GM10847 (cell line): Measurements from ENCODE around the gene MAGEF1.

Experiments used
- POLR2A ChIP-seq: IDR thresholded peaks from 2 replicates; pipeline ENCODE4 v1.6.1; 2011; ENCODE audit not compliant: insufficient read length; ENCODE audit errors: extremely low read depth

The MAGEF1 gene

GRCh38 chr3:184748219-184749135 lies 36.6 kb upstream of the MAGEF1 start:
- no peak for TF ChIP-seq POLR2A

- no peak for TF ChIP-seq POLR2A
Observed at GRCh38 chr3:184746131-184747120, 34.6 kb upstream of the MAGEF1 start.

- TF ChIP-seq POLR2A: no peak
Observed at GRCh38 chr3:184745526-184745925, 33.7 kb upstream of the MAGEF1 start.

- no peak for TF ChIP-seq POLR2A
Observed at GRCh38 chr3:184743248-184743647, 31.4 kb upstream of the MAGEF1 start.

- no peak for TF ChIP-seq POLR2A
Observed at GRCh38 chr3:184742676-184743135, 30.8 kb upstream of the MAGEF1 start.

- TF ChIP-seq POLR2A: no peak
Observed at GRCh38 chr3:184741798-184742675, 30.2 kb upstream of the MAGEF1 start.

GRCh38 chr3:184741259-184741556 lies 29.3 kb upstream of the MAGEF1 start:
- no peak for TF ChIP-seq POLR2A

GRCh38 chr3:184740509-184741258 lies 28.8 kb upstream of the MAGEF1 start:
- no peak for TF ChIP-seq POLR2A

GRCh38 chr3:184739594-184740505 lies 28.0 kb upstream of the MAGEF1 start:
- TF ChIP-seq POLR2A: no peak

- TF ChIP-seq POLR2A: no peak
Observed at GRCh38 chr3:184738982-184739381, 27.1 kb upstream of the MAGEF1 start.

GRCh38 chr3:184738506-184738890 lies 26.6 kb upstream of the MAGEF1 start:
- TF ChIP-seq POLR2A: no peak

GRCh38 chr3:184737641-184738505 lies 26.0 kb upstream of the MAGEF1 start:
- no peak for TF ChIP-seq POLR2A
